Hepatic stellate cell (primary cell): Measurements from ENCODE around the gene NANOS3.

Experiments used
- DNase-seq: peaks from one replicate; pipeline ENCODE4 v3.0.0; 2011; ENCODE audit warnings: low spot score

Gene NANOS3

GRCh38 chr19:13864667-13865570 is 12.0 kb upstream of the NANOS3 start:
- no peak for DNase-seq

- DNase-seq = no peak
These were observed 11.1 kb upstream of the NANOS3 start for GRCh38 chr19:13865571-13866462.

- DNase-seq = no peak
These were observed 10.4 kb upstream of the NANOS3 start for GRCh38 chr19:13866463-13867046.

- no peak for DNase-seq
These were observed 8.3 kb upstream of the NANOS3 start for GRCh38 chr19:13868663-13869062.

DNA sequence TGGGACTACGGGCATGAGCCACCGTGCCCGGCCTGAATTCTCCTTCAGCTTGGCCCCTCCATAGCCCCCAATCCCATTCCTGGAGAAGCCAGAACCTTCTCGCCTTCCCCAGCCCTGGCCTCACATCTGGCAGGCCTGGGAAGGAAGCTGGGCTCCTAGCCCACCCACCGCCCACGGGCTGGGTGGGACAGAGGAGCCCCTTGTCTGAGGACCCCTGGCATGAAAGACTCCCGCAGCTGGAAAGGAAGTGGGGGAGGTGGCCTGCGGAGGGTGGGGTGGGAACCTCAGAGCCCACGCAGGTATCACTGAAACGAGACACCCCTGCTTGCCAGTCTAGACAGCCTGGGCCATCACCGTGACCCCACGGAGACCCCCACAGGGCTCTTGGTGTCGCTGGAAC is 7.7 kb upstream of the NANOS3 start:
- DNase-seq = no peak

DNA sequence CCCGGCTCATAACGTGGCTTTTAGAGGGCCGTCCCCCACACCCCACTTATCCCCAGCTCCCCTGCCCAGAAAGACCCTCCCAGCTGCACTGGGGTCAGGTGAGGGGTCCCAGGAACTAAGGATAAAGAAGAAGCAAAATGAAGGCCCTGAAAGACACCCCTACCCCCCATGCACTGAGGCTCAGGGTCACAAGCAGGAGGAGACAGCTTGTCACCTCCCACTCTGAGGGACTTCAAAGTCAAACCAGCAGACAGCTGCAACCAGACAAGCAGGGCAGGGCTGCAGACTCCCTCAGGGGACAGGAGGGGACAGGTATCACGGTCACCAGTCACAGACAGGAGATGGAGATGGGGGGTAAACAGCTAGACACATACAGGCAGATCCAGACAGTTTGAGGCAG is 6.1 kb upstream of the NANOS3 start:
- DNase-seq = no peak

DNA sequence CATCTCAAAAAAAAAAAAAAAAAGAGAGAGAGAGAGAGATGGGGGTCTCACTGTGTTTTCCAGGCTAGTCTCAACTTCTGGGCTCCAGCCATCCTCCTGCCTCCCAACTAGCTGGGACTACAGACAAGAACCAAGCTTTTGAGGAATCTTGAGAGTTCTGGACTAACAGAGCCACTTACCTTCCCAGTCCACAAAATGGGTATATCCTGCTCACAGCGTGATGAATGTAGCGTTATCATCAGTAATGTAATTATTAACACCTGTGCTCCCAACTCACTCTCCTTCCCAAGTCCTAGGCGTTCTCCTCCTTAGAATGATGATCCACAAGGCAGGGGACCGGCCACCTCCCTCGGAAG is 4.6 kb upstream of the NANOS3 start:
- DNase-seq = no peak

- DNase-seq = no peak
These were observed 4.1 kb upstream of the NANOS3 start for GRCh38 chr19:13872695-13873389.

DNA sequence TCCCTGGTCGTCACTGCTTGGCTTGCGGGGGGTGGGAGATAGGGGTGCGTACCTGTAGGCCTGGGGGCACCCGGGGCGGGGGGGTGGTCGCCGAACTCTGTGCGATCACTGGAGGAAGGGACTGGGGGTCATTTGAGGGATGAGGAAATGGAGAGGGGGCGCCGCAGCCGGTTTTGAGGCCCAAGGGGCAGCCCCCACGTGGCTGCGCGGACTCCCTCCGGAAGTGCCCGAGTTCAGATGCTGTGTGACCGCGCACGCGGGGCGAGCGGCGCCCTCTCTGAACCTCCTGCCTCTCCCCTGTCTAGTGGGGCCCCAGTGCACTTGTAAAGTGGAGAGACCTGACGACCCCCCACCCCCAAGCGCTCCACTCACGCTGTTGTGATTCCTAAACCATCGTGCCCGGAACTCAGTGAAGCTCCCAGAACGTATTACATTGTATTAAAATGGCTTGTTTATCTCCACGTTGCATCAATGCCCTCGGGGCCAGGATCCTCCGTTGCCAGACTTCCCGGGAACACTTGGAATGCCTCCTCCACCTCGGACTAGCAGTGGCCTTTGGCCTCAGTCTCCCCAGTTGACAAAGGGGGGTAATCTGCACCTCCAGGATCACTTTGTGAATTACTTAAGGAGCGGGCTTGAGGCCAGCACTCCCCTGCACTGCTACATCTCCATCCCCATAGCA is 3.0 kb upstream of the NANOS3 start:
- DNase-seq = no peak

- no peak for DNase-seq
These were observed 1.1 kb upstream of the NANOS3 start for GRCh38 chr19:13875824-13876223.

DNA sequence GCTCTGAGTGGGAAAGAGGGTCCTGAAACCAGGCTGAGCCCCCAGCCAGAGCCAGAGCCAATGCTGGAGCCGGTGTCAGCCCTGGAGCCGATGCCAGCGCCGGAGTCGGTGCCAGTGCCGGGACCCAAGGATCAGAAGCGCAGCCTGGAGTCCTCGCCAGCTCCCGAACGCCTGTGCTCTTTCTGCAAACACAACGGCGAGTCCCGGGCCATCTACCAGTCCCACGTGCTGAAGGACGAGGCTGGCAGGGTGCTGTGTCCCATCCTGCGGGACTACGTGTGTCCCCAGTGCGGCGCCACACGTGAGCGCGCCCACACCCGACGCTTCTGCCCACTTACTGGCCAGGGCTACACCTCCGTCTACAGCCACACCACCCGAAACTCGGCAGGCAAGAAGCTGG is 369 bp downstream of the NANOS3 start:
- no peak for DNase-seq

- DNase-seq = peak; percentile 98
These were observed 3.4 kb downstream of the NANOS3 start for GRCh38 chr19:13880059-13881043.

DNA sequence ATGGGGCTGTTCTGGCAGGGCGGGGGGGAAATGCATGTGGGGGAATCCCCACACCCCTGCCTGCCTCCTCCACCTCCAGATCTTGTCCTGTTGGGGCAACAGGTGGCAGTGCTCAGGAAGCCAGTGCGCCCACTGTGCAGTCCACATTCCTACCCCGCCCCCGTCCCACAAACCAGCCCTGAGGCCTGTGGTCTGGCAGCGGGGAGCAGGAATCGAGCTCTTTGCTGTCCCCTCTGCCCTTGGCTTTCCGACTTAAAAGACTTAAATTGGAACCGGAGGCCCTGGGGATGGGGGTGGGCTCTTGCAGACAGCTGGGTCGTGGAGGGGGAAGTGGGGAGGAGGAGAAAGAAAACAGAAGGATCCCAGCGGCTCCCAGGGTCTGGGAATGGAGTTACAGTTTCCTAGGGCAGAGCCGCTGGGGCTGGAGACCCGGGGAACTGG is 4.3 kb downstream of the NANOS3 start:
- DNase-seq = no peak

- peak; percentile 77 for DNase-seq
These were observed 4.9 kb downstream of the NANOS3 start for GRCh38 chr19:13881692-13882418.

DNA sequence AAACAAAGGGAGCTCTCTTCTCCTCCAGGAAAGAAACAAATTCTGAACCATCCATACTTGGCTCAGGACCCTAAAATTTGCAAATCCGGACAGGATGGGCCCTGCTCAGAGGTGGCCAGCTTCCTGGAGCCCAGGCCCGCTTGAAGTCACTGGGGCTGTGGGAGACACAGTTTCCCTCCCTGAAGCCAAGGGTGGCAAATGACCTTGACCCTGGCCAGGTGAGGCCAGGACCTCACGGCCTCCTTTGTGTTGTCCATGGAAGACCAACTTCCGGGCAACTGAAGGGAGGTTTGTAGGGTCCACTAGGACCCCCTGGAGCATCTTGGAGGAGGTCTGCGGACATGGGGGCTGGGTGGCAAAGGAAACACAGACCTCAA is 5.5 kb downstream of the NANOS3 start:
- DNase-seq = no peak

DNA sequence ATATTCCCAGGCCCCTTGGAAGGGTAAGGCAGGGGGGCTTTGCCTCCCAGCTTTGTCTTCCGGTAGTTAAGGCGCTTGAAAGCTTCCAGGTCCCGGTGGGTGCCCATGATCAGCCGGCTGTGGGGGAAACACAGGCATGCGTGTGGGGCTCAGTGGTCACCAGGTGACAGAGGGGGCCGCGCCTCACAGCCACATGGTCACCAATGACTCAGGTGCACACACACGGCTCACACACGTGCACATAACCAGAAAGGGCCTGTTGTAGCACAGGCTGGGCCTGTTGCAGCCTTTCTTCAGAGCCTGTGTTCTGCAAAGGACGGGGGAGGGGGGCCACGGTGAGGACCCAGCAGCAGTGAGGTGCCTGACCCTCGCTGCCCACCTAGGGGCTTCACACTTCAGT is 5.9 kb downstream of the NANOS3 start:
- no peak for DNase-seq

DNA sequence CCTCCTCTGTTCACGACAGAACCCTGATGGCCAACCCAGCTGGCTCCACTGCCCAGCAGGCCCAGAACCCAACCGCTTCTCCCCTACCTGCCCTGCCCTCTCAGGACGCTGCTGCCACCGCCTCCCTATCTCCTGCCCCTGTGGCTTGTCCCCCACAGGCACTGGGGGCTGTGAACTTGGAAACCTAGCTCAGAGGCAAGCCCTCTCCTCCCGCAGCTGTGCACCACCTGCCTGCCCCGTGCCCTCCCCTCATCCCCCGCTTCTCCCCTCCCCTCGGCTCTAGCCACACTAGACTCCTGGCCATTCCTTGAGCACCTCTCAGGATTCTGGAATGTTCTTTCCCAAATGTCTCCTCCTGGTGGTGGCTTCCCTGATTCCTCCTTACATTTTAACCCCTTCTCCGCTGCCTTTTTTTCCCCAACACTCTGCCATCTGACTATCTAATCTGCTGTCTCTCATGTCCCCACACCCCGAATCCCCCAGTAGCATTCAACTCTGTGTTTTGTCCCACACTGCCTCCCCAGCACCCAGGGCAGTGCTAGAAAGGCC is 6.7 kb downstream of the NANOS3 start:
- no peak for DNase-seq

GRCh38 chr19:13884726-13885591 is 8.0 kb downstream of the NANOS3 start:
- no peak for DNase-seq
